SK-N-SH treated with all-trans-retinoic acid at 6 μM for 48 hours (cell line): ENCODE results near the gene COL23A1.

ENCODE experiments used
- ATAC-seq: fragments of 200-7000 bp; cut with Tn5 transposase; 3 replicates; pipeline ENCODE4 v1.9.1; 2020; ENCODE audit warnings: mild to moderate bottlenecking, moderate library complexity
- ARNTL ChIP-seq: fragments of 450-650 bp; formaldehyde crosslinking; IDR thresholded peaks from 2 replicates; pipeline ENCODE4 v1.5.0; 2020; ENCODE audit warnings: low read depth, mild to moderate bottlenecking, moderate library complexity, borderline replicate concordance
- BACH2 ChIP-seq: fragments of 250-450 bp; sonication (Bioruptor Pico); IDR thresholded peaks from 2 replicates; pipeline ENCODE4 v1.9.0; 2021; ENCODE audit warnings: mild to moderate bottlenecking, borderline replicate concordance
- CREB5 ChIP-seq: fragments of 250-450 bp; sonication (Bioruptor Pico); IDR thresholded peaks from 2 replicates; pipeline ENCODE4 v1.5.1; 2020; ENCODE audit warnings: low read depth, mild to moderate bottlenecking, moderate library complexity
- CSDC2 ChIP-seq: fragments of 250-450 bp; sonication (Bioruptor Pico); IDR thresholded peaks from 2 replicates; pipeline ENCODE4 v1.5.0; 2020; ENCODE audit warnings: mild to moderate bottlenecking, moderate library complexity
- ESRRG ChIP-seq: fragments of 250-450 bp; sonication (Bioruptor Pico); IDR thresholded peaks from 2 replicates; pipeline ENCODE4 v1.6.1; 2021; ENCODE audit warnings: mild to moderate bottlenecking
- ISL1 ChIP-seq: fragments of 250-450 bp; sonication (Bioruptor Pico); IDR thresholded peaks from 2 replicates; pipeline ENCODE4 v2.1.2; 2022; ENCODE audit warnings: mild to moderate bottlenecking, moderate library complexity
- OSR1 ChIP-seq: fragments of 250-450 bp; sonication (Bioruptor Pico); IDR thresholded peaks from 2 replicates; pipeline ENCODE4 v1.8.0; 2022; ENCODE audit warnings: moderate library complexity, mild to moderate bottlenecking, inconsistent platforms
- POU6F1 ChIP-seq: fragments of 250-450 bp; sonication (Bioruptor Pico); IDR thresholded peaks from 2 replicates; pipeline ENCODE4 v1.8.0; 2021; ENCODE audit warnings: low read depth, mild to moderate bottlenecking, moderate library complexity, borderline replicate concordance
- PPARA ChIP-seq: fragments of 250-450 bp; sonication (Bioruptor Pico); IDR thresholded peaks from 2 replicates; pipeline ENCODE4 v1.5.0; 2020; ENCODE audit warnings: mild to moderate bottlenecking, borderline replicate concordance
- RARB ChIP-seq: fragments of 250-450 bp; sonication (Bioruptor Pico); IDR thresholded peaks from 2 replicates; pipeline ENCODE4 v1.8.0; 2021; ENCODE audit warnings: mild to moderate bottlenecking, moderate library complexity
- SNAI2 ChIP-seq: fragments of 250-450 bp; sonication (Bioruptor Pico); IDR thresholded peaks from 2 replicates; pipeline ENCODE4 v1.5.0; 2020; ENCODE audit warnings: mild to moderate bottlenecking, moderate library complexity
- TCF4 ChIP-seq: fragments of 250-450 bp; sonication (Bioruptor Pico); IDR thresholded peaks from 2 replicates; pipeline ENCODE4 v1.8.0; 2021; ENCODE audit warnings: mild to moderate bottlenecking, moderate library complexity, borderline replicate concordance
- TOX ChIP-seq: fragments of 250-450 bp; sonication (Bioruptor Pico); IDR thresholded peaks from 2 replicates; pipeline ENCODE4 v1.8.0; 2021; ENCODE audit warnings: mild to moderate bottlenecking, moderate library complexity, borderline replicate concordance
- ZC3H10 ChIP-seq: fragments of 250-450 bp; sonication (Bioruptor Pico); IDR thresholded peaks from 2 replicates; pipeline ENCODE4 v1.5.1; 2021; ENCODE audit warnings: mild to moderate bottlenecking, moderate library complexity
- ZFP3 ChIP-seq: fragments of 250-450 bp; sonication (Bioruptor Pico); IDR thresholded peaks from 2 replicates; pipeline ENCODE4 v1.5.0; 2020; ENCODE audit warnings: mild to moderate bottlenecking, moderate library complexity
- ZFP30 ChIP-seq: fragments of 450-650 bp; formaldehyde crosslinking; IDR thresholded peaks from 2 replicates; pipeline ENCODE4 v1.5.0; 2022; ENCODE audit warnings: mild to moderate bottlenecking, moderate library complexity
- ZNF70 ChIP-seq: fragments of 450-650 bp; formaldehyde crosslinking; IDR thresholded peaks from 2 replicates; pipeline ENCODE4 v1.5.0; 2020; ENCODE audit warnings: mild to moderate bottlenecking, moderate library complexity
- ZNF8 ChIP-seq: fragments of 450-650 bp; formaldehyde crosslinking; IDR thresholded peaks from 2 replicates; pipeline ENCODE4 v1.5.0; 2020; ENCODE audit warnings: mild to moderate bottlenecking, moderate library complexity
- TF ChIP-seq, protein P1 (sequence below): fragments of 250-450 bp; sonication (Bioruptor Pico); IDR thresholded peaks from 2 replicates; pipeline ENCODE4 v1.5.0; 2020; ENCODE audit warnings: mild to moderate bottlenecking, moderate library complexity
- TF ChIP-seq, protein P2 (sequence below): fragments of 250-450 bp; sonication (Bioruptor Pico); IDR thresholded peaks from 2 replicates; pipeline ENCODE4 v1.5.1; 2021; ENCODE audit warnings: mild to moderate bottlenecking, moderate library complexity
- TF ChIP-seq, protein P3 (sequence below): fragments of 250-450 bp; sonication (Bioruptor Pico); IDR thresholded peaks from 2 replicates; pipeline ENCODE4 v1.8.0; 2020; ENCODE audit warnings: mild to moderate bottlenecking, moderate library complexity, borderline replicate concordance

Gene COL23A1

DNA sequence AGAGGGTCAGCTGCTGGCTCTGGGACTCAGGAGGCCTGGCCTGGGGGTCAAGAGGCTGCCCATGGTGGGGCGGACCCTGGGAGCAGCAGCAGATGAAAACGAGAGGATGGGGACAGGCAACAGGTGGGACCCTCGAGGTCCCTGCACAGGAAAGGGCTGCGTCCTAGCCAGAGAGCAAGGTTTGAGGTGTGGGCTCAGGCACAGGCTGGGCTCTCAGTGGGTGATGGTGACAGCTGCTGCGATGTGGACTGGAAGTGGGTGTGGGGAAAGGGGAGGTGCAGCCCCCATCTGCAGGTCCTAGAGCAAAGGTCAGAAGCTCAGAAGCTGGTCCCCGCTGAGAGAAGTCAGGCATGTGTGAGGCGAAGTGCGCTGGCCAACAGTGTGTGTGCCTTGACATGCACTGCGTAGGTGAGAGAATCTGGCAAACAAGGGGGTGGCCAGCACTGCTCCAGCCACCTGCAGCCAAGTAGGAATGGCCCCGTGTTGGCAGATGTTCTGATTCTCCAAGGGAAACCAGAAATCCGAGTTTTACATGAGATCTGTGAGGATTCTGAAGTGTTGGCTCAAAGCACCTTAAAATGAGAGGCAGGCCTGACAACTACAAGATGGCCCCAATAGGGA lies 85.7 kb downstream of the COL23A1 start:
- no peak for ATAC-seq
- TF ChIP-seq RARB (no peak), CSDC2 (CRISPR knock-in tag) (no peak), OSR1 (CRISPR knock-in tag) (no peak), ZNF8 (no peak), POU6F1 (no peak), TOX (CRISPR knock-in tag) (no peak), ESRRG (no peak), CREB5 (no peak), ZFP3 (CRISPR knock-in tag) (no peak), ISL1 (CRISPR knock-in tag) (no peak), ZNF70 (CRISPR knock-in tag) (no peak), SNAI2 (CRISPR knock-in tag) (no peak), ARNTL (CRISPR knock-in tag) (no peak)
- TF ChIP-seq, protein P1, sequence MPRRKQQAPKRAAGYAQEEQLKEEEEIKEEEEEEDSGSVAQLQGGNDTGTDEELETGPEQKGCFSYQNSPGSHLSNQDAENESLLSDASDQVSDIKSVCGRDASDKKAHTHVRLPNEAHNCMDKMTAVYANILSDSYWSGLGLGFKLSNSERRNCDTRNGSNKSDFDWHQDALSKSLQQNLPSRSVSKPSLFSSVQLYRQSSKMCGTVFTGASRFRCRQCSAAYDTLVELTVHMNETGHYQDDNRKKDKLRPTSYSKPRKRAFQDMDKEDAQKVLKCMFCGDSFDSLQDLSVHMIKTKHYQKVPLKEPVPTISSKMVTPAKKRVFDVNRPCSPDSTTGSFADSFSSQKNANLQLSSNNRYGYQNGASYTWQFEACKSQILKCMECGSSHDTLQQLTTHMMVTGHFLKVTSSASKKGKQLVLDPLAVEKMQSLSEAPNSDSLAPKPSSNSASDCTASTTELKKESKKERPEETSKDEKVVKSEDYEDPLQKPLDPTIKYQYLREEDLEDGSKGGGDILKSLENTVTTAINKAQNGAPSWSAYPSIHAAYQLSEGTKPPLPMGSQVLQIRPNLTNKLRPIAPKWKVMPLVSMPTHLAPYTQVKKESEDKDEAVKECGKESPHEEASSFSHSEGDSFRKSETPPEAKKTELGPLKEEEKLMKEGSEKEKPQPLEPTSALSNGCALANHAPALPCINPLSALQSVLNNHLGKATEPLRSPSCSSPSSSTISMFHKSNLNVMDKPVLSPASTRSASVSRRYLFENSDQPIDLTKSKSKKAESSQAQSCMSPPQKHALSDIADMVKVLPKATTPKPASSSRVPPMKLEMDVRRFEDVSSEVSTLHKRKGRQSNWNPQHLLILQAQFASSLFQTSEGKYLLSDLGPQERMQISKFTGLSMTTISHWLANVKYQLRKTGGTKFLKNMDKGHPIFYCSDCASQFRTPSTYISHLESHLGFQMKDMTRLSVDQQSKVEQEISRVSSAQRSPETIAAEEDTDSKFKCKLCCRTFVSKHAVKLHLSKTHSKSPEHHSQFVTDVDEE (CRISPR knock-in tag) = no peak
- TF ChIP-seq, protein P2, sequence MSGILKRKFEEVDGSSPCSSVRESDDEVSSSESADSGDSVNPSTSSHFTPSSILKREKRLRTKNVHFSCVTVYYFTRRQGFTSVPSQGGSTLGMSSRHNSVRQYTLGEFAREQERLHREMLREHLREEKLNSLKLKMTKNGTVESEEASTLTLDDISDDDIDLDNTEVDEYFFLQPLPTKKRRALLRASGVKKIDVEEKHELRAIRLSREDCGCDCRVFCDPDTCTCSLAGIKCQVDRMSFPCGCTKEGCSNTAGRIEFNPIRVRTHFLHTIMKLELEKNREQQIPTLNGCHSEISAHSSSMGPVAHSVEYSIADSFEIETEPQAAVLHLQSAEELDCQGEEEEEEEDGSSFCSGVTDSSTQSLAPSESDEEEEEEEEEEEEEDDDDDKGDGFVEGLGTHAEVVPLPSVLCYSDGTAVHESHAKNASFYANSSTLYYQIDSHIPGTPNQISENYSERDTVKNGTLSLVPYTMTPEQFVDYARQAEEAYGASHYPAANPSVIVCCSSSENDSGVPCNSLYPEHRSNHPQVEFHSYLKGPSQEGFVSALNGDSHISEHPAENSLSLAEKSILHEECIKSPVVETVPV = no peak
- TF ChIP-seq, protein P3, sequence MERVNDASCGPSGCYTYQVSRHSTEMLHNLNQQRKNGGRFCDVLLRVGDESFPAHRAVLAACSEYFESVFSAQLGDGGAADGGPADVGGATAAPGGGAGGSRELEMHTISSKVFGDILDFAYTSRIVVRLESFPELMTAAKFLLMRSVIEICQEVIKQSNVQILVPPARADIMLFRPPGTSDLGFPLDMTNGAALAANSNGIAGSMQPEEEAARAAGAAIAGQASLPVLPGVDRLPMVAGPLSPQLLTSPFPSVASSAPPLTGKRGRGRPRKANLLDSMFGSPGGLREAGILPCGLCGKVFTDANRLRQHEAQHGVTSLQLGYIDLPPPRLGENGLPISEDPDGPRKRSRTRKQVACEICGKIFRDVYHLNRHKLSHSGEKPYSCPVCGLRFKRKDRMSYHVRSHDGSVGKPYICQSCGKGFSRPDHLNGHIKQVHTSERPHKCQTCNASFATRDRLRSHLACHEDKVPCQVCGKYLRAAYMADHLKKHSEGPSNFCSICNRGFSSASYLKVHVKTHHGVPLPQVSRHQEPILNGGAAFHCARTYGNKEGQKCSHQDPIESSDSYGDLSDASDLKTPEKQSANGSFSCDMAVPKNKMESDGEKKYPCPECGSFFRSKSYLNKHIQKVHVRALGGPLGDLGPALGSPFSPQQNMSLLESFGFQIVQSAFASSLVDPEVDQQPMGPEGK (CRISPR knock-in tag) = no peak
- TF ChIP-seq, all 23 proteins: peak for 0

GRCh38 chr5:178502401-178503100 lies 87.6 kb downstream of the COL23A1 start:
- no peak for ATAC-seq
- TF ChIP-seq TCF4 (CRISPR knock-in tag) (no peak), BACH2 (CRISPR knock-in tag) (no peak), ZC3H10 (CRISPR knock-in tag) (no peak), CSDC2 (CRISPR knock-in tag) (no peak), ARNTL (CRISPR knock-in tag) (no peak), ZFP30 (CRISPR knock-in tag) (no peak), PPARA (CRISPR knock-in tag) (no peak), TOX (CRISPR knock-in tag) (no peak)
- TF ChIP-seq, protein P1 (CRISPR knock-in tag) = no peak
- TF ChIP-seq, protein P2 = no peak
